Kidney (tissue), 14 donors: ENCODE results near the gene PRXL2B. TPM values are rescaled to one million over a fixed set of nuclear protein-coding genes. Genes with fewer than 3 reads are reported as not detected.
A peak's percentile ranks its signal among the peaks of the same experiment; 100 is the strongest.
"Not testable (repeated sequence)": the region's sequence is repeated elsewhere in the genome, so short reads cannot be mapped to it uniquely, and the experiment has no call there.

ENCODE experiments used
- DNase-seq, 5 donors: peaks; one replicate each; pipeline ENCODE4 v3.0.0-alpha.2; 2013 to 2020
- FAIRE-seq: peaks from 2 replicates; lab custom pipeline; 2012; peaks lifted over from hg19 to GRCh38; lab: Jason Lieb, UNC
- H3K27ac ChIP-seq, 2 donors: one replicate each; pipeline ENCODE4 v1.7.0; 2013; ENCODE audit warnings: low read depth in 2 of 2, low read length in 2 of 2, inconsistent platforms in 1 of 2
- H3K27me3 ChIP-seq: one replicate; pipeline ENCODE4 v1.7.1; 2013; ENCODE audit warnings: low read length, inconsistent platforms; ENCODE audit not compliant: control insufficient read depth, insufficient read depth
- H3K36me3 ChIP-seq, 3 donors: one replicate each; pipeline versions ENCODE4 v1.7.0 to v1.7.1; 2013; ENCODE audit warnings: low read length in 3 of 3, control low read depth in 1 of 3, inconsistent platforms in 1 of 3; ENCODE audit not compliant: insufficient read depth in 3 of 3, control insufficient read depth in 2 of 3
- H3K4me1 ChIP-seq, 3 donors: one replicate each; pipeline versions ENCODE4 v1.7.0 to v1.7.1; 2013; ENCODE audit warnings: low read length in 3 of 3, inconsistent platforms in 1 of 3, low read depth in 1 of 3; ENCODE audit not compliant: control insufficient read depth in 2 of 3, insufficient read depth in 2 of 3
- H3K4me3 ChIP-seq, 3 donors: one replicate each; pipeline versions ENCODE4 v1.7.0 to v1.8.1; 2013; ENCODE audit warnings: low read length in 3 of 3, control low read depth in 1 of 3, inconsistent platforms in 1 of 3
- H3K9ac ChIP-seq, 3 donors: one replicate each; pipeline versions ENCODE4 v1.7.0 to v1.7.1; 2013; ENCODE audit warnings: low read length in 3 of 3, control low read depth in 1 of 3, inconsistent platforms in 1 of 3
- H3K9me3 ChIP-seq, 3 donors: one replicate each; pipeline versions ENCODE4 v1.7.0 to v1.7.1; 2013; ENCODE audit warnings: low read length in 3 of 3, control low read depth in 1 of 3, inconsistent platforms in 1 of 3; ENCODE audit not compliant: control insufficient read depth in 2 of 3, insufficient read depth in 1 of 3
- intact Hi-C: fragments of 100-400 bp; cut with DNase I; formaldehyde crosslinking; loops from one replicate; pipeline ENCODE4 v1.11.1; 2022
- polyA plus RNA-seq: library from polyadenylated mRNA; stranded (reverse); fragments of 350-450 nt; fragmentation: Illumina TruSeq; extraction: RNeasy Lipid Tissue Mini Kit (QIAGEN cat#74804); gene quantifications from one replicate; pipeline ENCODE4 v1.2.3, GENCODE V29; 2014; ENCODE audit warnings: low read depth, low replicate concordance; ENCODE audit not compliant: insufficient read depth
- total RNA-seq: library from RNA; stranded (reverse); fragmentation: NEBNext Ultra II Directional; extraction: Animal tissue kit (Norgen Biotek cat#: 25700); gene quantifications from one replicate; pipeline ENCODE4 v1.2.1, GENCODE V29; 2021
- TF ChIP-seq, protein P1 (sequence below): IDR thresholded peaks from 3 replicates; pipeline ENCODE4 v1.5.1; 2012; ENCODE audit warnings: mild to moderate bottlenecking, moderate library complexity, borderline replicate concordance; ENCODE audit not compliant: insufficient read depth; ENCODE audit errors: extremely low read depth
- donor health status: control.
- donor health status: control.
- donor health status: control.
- donor health status: control.
- donor health status: control.
- donor health status: DM: yes; HTN: yes; CAD: no.
- donor health status: Normal renal cell carcinoma (clear cell type).

Gene PRXL2B
- total and polyA plus RNA-seq, 2 donors from 2014 or later: 25.6 to 39.5 TPM

DNA sequence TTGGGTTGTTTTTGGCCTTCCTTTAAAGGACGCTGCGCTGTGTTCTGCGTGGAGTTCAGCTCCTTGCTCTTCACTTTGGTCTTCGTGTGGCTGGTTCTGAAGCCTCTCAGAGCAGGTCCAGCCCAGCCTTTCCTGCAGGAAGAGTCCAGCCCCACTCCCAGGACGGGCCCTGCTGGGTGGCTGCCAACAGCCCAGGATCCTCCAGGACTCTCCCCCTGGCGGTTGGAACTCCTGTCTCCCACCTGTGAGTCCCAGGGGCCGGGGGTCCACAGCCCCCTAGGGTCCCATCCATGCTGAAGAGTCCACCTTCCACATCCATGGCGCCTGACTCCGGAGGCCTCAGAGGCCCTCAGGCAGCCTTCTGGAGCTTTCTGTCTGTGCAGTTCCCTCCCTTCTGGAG, 35.0 kb upstream of the PRXL2B start:
- H3K27ac ChIP-seq, H3K36me3 ChIP-seq, H3K4me3 ChIP-seq, FAIRE-seq, intact Hi-C loops, H3K9ac ChIP-seq, DNase-seq, H3K9me3 ChIP-seq, H3K27me3 ChIP-seq: not testable (repeated sequence)
- H3K4me1 ChIP-seq: peaks cover 0 to 30% (median 27%) of the 10 kb centered on the region in 3 donors

DNA sequence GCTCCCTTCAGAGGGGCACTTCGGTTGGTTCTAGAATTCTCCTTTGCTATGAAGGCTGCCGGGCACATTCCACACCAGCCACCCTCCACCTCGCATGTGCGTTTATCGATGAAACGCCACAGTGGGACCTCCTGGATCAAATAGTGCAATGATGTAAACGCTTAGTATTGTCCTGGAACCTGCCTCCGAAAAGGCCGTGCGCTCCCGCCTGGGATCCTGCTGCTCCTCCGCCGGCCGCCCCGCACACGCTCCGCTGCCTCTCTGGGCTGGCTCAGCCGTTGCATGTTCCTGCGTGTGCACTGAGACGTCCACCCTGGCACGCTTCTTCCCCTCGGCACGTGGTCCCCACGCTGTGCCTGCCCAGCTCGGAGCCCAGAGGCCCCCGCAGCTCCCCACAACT, 34.4 kb upstream of the PRXL2B start:
- H3K9me3 ChIP-seq: no peaks in the 10 kb centered on the region
- intact Hi-C loops: no loop called here
- peaks cover 0 to 29% (median 26%) of the 10 kb centered on the region in 3 donors for H3K4me1 ChIP-seq
- no peak for FAIRE-seq
- no peaks in the 10 kb centered on the region for H3K36me3 ChIP-seq
- peak in 1 of 5 donors; percentile 62 for DNase-seq
- H3K9ac ChIP-seq: no peak overlapping the region
- H3K27me3 ChIP-seq: no peaks in the 10 kb centered on the region
- no peak overlapping the region for H3K4me3 ChIP-seq
- H3K27ac ChIP-seq: no peak overlapping the region
- TF ChIP-seq, protein P1, sequence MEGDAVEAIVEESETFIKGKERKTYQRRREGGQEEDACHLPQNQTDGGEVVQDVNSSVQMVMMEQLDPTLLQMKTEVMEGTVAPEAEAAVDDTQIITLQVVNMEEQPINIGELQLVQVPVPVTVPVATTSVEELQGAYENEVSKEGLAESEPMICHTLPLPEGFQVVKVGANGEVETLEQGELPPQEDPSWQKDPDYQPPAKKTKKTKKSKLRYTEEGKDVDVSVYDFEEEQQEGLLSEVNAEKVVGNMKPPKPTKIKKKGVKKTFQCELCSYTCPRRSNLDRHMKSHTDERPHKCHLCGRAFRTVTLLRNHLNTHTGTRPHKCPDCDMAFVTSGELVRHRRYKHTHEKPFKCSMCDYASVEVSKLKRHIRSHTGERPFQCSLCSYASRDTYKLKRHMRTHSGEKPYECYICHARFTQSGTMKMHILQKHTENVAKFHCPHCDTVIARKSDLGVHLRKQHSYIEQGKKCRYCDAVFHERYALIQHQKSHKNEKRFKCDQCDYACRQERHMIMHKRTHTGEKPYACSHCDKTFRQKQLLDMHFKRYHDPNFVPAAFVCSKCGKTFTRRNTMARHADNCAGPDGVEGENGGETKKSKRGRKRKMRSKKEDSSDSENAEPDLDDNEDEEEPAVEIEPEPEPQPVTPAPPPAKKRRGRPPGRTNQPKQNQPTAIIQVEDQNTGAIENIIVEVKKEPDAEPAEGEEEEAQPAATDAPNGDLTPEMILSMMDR: no peak

DNA sequence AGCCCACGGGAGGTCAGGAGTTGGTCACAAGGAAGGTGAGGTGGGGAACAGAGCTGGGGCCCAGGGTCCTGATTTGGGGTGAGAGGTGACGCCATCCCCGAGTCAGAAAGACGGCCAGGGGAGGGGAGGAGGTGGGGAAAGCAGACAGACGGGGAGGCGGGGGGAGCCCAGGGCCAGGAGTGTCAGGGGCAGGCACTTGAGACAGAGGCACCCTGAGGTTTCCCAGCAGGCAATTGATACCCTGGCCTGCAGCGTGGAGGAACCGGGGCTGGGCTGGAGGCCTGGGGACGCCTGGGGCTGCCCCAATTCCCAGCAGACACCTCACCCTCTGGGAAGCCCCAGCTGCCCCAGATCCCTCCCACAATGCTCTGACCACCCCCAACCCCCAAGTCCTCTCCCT, 33.5 kb upstream of the PRXL2B start:
- H3K4me3 ChIP-seq, H3K27ac ChIP-seq, DNase-seq, H3K9ac ChIP-seq, H3K27me3 ChIP-seq, H3K9me3 ChIP-seq, H3K36me3 ChIP-seq, FAIRE-seq, intact Hi-C loops: not testable (repeated sequence)
- H3K4me1 ChIP-seq: peaks cover 0 to 28% (median 22%) of the 10 kb centered on the region in 3 donors

DNA sequence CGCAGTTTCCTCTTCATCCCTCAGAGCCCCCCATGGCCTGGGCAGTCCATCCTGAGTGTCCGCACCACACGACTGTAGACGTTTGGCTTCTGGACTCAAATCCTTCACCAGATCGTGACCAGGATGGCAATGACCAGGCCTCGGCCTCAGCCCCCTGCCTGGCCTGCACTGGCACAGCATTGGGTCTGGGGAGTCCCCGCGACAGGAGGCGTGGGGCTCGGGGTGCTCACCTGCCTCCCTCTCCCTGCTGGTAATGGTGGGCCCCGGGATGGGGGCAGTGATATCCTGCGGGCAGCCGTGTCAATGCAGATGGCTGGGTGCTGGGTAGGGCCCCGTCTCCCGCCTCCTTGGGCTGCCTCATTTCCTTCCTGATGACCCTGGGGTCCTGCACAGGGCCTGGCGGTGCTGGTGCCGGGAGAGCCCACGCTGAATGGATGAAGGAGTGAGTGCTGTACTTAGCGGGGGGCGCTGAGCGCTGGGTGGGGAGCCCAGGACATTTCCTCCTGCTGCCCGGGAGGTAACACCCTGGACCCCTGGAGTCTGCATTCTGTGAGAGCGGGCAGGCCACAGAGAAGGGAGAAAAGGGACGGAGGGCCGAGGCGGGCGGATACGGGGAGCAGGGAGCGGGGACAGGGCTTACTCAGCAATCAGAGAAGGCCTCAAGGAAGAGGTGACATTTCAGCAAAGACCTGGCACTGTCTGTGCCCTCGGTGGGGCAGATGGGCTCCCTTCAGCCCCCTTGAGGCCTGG, 32.5 kb upstream of the PRXL2B start:
- intact Hi-C loops: no loop called here
- H3K4me1 ChIP-seq: peaks cover 0 to 29% (median 17%) of the 10 kb centered on the region in 3 donors
- FAIRE-seq (no peak), DNase-seq (no peak)
- TF ChIP-seq, protein P1: no peak
- no peaks in the 10 kb centered on the region for H3K27me3 ChIP-seq
- H3K36me3 ChIP-seq: no peaks in the 10 kb centered on the region
- H3K9ac ChIP-seq: no peak overlapping the region
- no peaks in the 10 kb centered on the region for H3K9me3 ChIP-seq
- H3K27ac ChIP-seq: no peak overlapping the region
- H3K4me3 ChIP-seq: no peak overlapping the region
